ENCODE data around the gene STAT3.
"Not testable (repeated sequence)": the region's sequence is repeated elsewhere in the genome, so short reads cannot be mapped to it uniquely, and the experiment has no call there.

Gene STAT3

GRCh38 chr17:42345396-42346073, 42.7 kb downstream of the STAT3 start:
- no peak for DNase-seq

- DNase-seq, result peak; percentile 68
These were observed 45.8 kb downstream of the STAT3 start for GRCh38 chr17:42342242-42343008.

GRCh38 chr17:42341568-42341967, 46.7 kb downstream of the STAT3 start:
- DNase-seq, result no peak

DNA sequence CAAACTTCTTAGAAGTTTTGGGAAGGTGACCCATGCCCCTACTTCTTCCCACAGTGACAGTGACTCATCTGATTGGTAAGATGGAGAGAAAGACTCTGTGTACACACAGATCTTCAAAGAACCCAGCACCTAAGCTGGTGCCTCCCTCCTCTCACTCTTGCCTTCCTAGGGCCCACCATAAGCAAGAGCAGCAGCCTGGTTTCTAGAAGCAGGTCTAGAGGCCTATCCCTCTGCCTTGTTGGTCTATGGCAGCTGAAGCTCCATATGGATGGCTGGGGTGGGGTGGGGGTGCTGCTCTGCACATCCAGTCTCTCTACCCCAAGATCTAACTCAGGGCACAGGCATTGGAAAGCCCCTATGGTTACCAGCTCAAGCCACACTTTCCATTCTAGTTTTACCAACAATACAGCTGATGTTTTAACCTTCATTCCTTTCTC, 47.5 kb downstream of the STAT3 start:
- DNase-seq, result peak; percentile 75

GRCh38 chr17:42339221-42339620, 49.0 kb downstream of the STAT3 start:
- no peak for DNase-seq

- DNase-seq, result no peak
These were observed 49.7 kb downstream of the STAT3 start for GRCh38 chr17:42338427-42338985.

DNA sequence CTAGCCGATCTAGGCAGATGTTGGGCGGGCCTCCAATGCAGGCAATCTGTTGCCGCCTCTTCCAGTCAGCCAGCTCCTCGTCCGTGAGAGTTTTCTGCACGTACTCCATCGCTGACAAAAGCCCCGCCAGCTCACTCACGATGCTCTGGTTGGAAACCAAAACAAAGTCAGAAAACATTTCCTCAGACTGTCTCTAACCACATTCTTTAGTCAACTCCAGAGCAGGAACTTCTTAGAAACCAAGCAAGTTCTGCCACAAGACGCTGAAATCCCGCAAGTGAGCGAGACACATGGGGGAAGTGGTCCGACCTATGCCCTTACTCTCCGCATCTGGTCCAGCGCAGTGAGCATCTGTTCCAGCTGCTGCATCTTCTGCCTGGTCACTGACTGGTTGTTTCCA, 50.8 kb downstream of the STAT3 start:
- peak; percentile 88 for DNase-seq

GRCh38 chr17:42334677-42335076, 53.6 kb downstream of the STAT3 start:
- no peak for DNase-seq

- no peak for DNase-seq
These were observed 55.2 kb downstream of the STAT3 start for GRCh38 chr17:42333053-42333452.

DNA sequence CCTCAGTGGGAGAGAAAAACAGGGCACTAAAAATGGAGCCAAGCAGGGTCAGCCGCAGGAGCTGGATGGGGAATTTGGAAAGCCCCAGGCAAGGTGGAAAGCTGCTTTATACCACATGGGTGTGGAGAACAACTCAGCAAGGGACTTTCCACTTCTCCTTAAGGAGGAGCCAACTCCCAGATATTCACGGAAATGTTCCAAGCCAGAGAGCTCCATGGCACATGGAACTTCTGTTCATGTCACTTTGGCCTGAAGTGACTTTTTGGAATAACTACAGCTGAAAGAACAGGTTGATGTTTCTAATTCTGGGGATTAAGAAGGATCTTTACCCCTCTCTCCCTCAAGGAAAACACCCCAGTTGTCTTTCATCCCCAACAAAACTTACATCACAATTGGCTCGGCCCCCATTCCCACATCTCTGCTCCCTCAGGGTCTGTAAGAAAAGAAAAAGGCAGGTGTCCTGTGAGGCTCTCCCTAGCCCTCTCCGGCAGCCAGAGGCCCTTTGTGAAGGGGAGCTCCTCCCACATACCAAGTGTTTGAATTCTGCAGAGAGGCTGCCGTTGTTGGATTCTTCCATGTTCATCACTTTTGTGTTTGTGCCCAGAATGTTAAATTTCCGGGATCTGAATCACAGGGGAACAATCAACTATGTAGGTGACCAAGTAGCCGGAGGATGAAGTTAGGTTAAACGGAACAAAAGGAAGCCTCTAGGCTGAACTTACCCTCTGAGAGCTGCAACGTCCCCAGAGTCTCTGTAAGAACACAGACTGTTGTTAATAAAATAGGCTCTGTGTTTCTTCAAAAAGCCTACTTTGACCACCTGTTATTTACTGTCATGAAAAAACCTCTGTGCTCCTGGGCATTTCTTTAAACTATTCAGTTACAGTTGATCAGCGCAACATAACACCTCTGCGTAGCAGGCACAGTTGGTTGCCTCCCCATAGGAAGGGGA, 58.9 kb downstream of the STAT3 start:
- no peak for DNase-seq

DNA sequence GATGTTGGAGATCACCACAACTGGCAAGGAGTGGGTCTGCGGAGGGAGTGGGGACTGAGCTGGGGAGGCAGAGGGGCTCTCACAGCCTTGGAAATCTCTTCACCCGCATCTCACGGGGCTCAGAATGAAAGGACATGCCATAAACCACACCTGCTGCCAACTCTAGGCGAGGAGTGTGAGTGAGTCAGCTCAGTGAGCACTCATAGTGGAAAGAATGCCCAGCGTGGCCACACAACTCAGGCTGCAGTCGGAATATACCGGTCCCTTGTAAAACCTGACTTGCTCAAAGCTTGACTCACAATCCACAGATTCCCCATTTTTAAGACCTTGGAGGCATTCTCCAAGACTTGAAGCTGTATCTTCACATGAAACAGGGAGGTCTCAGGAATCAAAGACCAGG, 63.2 kb downstream of the STAT3 start:
- no peak for DNase-seq

DNA sequence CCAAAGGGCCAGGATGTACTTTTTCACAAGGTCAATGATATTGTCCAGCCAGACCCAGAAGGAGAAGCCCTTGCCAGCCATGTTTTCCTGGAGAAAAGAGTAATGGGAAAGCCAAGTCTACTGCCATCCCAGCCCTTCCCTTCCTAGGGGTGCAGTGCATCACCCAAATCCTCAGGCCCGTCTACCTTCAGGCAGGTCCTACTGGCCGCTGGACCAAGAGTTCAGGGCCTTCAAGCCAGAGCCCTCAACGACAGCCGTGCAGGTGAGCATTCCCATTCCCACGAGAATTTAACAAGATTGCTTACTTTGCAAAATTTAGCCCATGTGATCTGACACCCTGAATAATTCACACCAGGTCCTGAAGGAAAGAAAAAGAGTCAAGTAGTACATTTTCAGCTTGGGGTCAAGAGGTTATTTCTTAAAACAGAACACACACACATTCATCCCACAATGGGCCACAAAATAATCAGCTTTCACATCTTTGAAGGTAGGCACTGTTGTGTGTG, 64.9 kb downstream of the STAT3 start:
- no peak for DNase-seq

- peak; percentile 97 for DNase-seq
These were observed 65.6 kb downstream of the STAT3 start for GRCh38 chr17:42322382-42323267.

GRCh38 chr17:42321555-42321954, 66.7 kb downstream of the STAT3 start:
- no peak for DNase-seq

DNA sequence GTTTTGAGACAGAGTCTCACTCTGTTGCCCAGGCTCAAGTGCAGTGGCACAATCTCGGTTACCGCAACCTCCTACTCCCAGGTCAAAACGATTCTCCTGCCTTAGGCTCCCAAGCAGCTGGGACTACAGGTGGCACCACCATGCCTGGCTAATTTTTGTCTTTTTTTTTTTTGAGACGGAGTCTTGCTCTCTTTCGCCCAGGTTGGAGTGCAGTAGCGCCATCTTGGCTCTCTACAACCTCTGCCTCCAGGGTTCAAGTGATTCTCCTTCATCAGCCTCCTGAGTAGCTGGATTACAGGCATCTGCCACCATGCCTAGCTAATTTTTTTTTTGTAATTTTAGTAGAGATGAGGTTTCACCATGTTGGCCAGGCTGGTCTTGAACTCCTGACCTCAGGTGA, 70.3 kb downstream of the STAT3 start:
- DNase-seq, result not testable (repeated sequence)

- no peak for DNase-seq
These were observed 70.9 kb downstream of the STAT3 start for GRCh38 chr17:42317266-42317845.

- no peak for DNase-seq
These were observed 71.5 kb downstream of the STAT3 start for GRCh38 chr17:42316755-42317154.

DNA sequence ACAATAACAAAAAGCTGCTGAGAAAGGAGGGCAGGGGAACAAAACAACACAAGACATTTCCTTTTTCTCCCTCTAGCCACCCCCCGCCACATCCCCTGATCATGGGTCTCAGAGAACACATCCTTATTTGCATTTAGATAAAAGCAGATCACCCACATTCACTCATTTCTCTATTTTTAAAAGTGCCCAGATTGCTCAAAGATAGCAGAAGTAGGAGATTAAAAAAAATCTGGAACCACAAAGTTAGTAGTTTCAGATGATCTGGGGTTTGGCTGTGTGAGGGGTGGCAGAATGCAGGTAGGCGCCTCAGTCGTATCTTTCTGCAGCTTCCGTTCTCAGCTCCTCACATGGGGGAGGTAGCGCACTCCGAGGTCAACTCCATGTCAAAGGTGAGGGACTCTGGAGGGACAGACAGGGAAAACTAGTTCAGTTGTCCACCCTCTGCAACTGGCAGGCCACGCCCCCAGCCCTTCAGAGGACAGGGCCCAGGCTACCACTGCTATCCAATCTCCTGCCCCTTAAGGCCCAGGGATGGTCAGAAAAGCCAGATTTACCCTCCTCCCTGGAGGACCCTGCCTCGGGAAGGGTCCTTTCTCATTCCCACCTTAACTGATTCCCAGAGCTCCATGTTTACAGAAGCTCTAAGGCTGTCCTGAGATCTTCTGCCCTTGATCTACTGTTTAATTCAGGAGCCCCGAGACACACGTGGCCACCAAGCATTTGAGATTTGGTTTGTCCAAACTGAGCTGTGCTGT, 72.7 kb downstream of the STAT3 start:
- DNase-seq, result peak; percentile 69

DNA sequence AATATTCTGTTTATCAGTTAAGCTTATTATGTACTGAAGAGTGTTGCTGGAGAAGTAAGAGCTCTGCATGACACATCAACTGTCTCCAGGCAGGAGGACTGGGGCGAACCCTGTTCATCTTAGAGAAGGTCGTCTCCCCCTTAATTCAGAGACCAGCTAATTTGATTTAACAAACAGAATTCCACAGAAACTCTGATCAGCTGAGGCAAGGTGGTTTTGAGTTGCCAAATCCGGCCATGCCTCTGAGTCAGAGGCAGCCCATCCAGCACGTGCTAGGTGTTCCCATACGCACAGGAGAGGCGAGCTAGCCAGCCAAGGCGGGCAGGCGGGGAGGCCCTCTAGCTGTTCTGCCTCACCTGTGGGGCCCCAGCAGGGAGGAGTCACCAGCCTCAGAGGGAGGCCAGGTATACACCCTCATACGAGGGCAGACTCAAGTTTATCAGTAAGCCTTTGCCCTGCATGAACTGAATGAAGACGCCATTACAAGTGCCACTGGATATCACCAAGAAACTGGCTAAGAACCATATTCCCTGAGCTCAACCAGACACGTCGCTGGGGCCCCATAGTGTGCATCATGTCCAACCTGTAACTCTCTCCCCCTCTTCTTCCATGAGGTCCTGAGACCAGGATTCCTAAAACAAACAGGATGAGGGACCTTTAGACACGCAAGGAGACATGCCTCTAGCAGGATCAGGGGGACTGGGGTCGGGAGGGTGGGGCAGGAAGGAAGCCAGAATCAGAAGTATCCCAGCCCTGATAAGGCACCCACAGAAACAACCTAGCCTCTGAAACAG, 74.3 kb downstream of the STAT3 start:
- DNase-seq, result peak; percentile 72

DNA sequence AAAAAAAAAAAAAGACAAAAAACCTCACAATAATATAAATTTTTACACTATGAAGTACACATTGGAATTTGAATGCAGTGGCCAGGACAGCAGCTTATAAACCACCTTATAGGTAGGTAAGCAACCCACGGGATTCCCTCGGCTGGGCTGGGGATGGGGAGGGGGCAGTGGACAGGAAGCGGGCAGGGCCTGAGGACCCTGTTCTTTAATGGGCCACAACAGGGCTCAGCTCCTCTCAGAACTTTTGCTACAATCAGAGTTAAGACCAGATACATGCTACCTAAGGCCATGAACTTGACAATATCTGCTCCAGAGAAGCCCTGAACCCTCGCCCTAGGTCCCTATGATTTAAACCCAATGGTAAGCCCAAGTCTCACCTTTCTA, 74.9 kb downstream of the STAT3 start:
- no peak for DNase-seq
